Type B pancreatic cell (in vitro differentiated cells): ENCODE data around the gene NTN1. TPM values are rescaled to one million over a fixed set of nuclear protein-coding genes. Genes with fewer than 3 reads are reported as not detected.

Experiments used
- DNase-seq: peaks from one replicate; pipeline ENCODE4 v3.0.0; 2021; ENCODE audit warnings: mixed read lengths; ENCODE audit not compliant: unreplicated experiment; ENCODE audit errors: extremely low spot score
- H3K27ac Mint-ChIP-seq: 2 replicates; pipeline ENCODE4 v1.8.0; 2021; ENCODE audit warnings: mild to moderate bottlenecking, mixed read lengths
- H3K27me3 Mint-ChIP-seq: 2 replicates; pipeline ENCODE4 v1.8.0; 2021; ENCODE audit warnings: mixed read lengths
- H3K36me3 Mint-ChIP-seq: 2 replicates; pipeline ENCODE4 v1.8.0; 2021; ENCODE audit warnings: mixed read lengths
- H3K4me1 Mint-ChIP-seq: one replicate; pipeline ENCODE4 v1.8.0; 2021; ENCODE audit warnings: mixed read lengths; ENCODE audit not compliant: unreplicated experiment
- H3K4me3 Mint-ChIP-seq: 2 replicates; pipeline ENCODE4 v1.8.0; 2021; ENCODE audit warnings: mild to moderate bottlenecking, mixed read lengths
- H3K9me3 Mint-ChIP-seq: 2 replicates; pipeline ENCODE4 v1.8.0; 2021; ENCODE audit warnings: mixed read lengths
- total RNA-seq: library from RNA; stranded (reverse); gene quantifications from 2 replicates; pipeline ENCODE4 v1.2.1, GENCODE V29; 2021; ENCODE audit warnings: low replicate concordance
- TF ChIP-seq, protein P1 (sequence below): fragments of 200-600 bp; sonication (generic); conservative IDR thresholded peaks from 2 replicates; pipeline ENCODE4 v1.5.0; 2021; ENCODE audit warnings: antibody characterized with exemption, mild to moderate bottlenecking

The NTN1 gene
- total RNA-seq, 1 donor from 2014 or later: 10.7 TPM

DNA sequence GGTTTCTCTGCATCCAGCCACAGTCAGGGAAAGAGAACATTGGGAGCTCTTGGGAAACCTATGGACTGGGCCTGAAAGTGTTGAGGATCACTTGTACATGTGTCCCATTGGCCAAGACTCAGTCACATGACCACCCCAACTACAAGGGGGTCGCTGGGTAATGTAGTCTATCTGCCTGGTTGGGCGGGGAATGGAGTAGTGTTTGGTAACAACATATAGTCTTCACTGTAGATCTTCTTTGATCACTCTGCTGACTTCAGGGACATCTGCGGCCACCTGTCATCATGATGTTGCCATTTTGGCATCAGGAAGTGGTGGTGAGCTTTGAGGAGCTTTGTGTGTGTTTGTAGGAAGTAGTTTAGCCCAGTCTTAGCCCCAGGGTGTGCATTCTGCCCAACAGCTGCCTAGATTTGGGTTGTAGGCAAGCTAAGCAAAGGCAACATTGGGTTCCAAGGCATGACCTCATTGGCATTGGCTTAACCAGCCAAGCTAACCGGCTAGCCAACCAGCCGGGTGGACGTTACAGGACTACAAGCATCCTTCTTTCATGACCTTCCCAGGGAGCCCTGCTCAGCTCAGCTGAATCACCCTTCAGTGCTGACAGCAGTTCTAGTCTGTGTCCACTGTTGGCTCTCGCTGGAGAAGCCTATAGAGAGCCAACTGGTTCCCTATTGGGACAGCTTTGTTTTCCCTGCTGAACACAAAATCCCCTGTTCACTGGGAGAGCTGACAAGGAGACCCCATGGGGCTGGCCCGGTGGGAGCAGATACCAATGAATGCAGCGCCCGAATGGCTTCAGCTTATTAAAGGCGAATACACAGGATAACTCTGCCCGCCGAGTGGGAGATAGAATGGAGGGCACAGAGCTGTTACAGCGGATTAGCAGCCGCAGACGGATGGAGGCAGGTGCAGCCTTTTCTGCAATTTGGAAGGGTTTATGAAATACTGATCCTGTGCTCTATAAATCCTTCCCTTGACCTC, 178.6 kb downstream of the NTN1 start:
- Mint-ChIP-seq H3K27ac (no peak overlapping the region), H3K9me3 (no peaks in the 10 kb centered on the region)
- TF ChIP-seq, protein P1, sequence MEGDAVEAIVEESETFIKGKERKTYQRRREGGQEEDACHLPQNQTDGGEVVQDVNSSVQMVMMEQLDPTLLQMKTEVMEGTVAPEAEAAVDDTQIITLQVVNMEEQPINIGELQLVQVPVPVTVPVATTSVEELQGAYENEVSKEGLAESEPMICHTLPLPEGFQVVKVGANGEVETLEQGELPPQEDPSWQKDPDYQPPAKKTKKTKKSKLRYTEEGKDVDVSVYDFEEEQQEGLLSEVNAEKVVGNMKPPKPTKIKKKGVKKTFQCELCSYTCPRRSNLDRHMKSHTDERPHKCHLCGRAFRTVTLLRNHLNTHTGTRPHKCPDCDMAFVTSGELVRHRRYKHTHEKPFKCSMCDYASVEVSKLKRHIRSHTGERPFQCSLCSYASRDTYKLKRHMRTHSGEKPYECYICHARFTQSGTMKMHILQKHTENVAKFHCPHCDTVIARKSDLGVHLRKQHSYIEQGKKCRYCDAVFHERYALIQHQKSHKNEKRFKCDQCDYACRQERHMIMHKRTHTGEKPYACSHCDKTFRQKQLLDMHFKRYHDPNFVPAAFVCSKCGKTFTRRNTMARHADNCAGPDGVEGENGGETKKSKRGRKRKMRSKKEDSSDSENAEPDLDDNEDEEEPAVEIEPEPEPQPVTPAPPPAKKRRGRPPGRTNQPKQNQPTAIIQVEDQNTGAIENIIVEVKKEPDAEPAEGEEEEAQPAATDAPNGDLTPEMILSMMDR: no peak

DNA sequence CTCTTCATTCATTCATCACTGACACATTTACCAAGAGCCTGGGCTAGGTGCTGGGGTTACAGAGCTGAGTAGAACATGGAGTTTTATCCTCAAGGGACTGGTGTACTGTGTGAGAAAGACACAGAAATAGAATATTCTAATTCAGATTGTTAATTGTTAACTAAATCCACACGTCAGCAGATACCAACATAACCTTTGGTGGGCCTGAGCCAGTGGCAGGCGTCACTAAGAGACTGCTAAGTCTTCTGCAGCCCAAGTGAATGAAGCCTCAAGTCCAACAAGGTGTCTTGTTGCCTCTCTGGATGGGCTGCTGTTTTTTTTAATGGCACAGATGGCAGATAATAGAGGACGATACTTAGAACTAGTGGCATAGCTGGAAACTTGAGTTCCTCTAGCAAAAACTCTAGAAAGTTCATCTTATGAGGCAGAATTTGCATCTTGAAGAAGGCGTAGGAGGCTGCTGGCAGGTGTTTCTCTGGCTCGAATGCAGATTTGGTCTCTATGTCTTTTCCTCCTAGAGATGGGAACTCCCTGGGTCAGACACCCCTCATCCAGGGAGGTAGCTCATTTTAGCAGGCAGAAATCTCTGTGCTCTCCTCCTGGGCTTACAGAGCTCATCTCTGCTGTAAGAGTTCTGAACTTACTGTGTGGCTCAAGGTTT, 179.5 kb downstream of the NTN1 start:
- Mint-ChIP-seq H3K27ac (no peak overlapping the region), H3K27me3 (peaks cover 45% of the 10 kb centered on the region), H3K4me1 (peaks cover 26% of the 10 kb centered on the region), H3K9me3 (no peaks in the 10 kb centered on the region), H3K4me3 (no peak overlapping the region), H3K36me3 (peaks cover 5% of the 10 kb centered on the region)
- TF ChIP-seq, protein P1: no peak
- DNase-seq: no peak

More for the DNA sequence above, 178.6 kb downstream of the NTN1 start:
- Mint-ChIP-seq H3K36me3 (peaks cover 5% of the 10 kb centered on the region), H3K4me1 (peaks cover 24% of the 10 kb centered on the region), H3K27me3 (peaks cover 37% of the 10 kb centered on the region), H3K4me3 (no peak overlapping the region)
- DNase-seq: no peak

DNA sequence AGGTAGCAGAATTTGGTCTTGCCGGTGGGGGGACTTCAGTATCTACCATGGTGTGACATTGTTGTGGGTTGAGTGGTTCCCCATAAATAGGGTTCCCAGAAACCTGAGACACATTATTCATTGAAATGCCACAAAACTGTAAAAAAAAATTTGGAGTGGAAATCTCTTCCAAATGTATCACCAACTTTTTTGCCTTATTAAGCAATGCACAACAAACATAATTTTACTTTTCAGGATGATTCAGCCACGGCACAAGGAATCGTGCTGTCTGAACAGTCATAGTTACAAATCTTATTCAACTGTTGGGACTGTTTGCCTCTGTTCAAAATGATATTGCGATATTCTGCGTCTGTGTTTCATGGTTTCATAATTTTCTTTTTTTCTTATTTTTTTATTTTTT, 181.2 kb downstream of the NTN1 start:
- H3K36me3 Mint-ChIP-seq: no peaks in the 10 kb centered on the region
- H3K9me3 Mint-ChIP-seq: no peaks in the 10 kb centered on the region
- TF ChIP-seq, protein P1: no peak
- H3K4me1 Mint-ChIP-seq: peaks cover 27% of the 10 kb centered on the region
- H3K4me3 Mint-ChIP-seq: no peak overlapping the region
- no peak overlapping the region for H3K27ac Mint-ChIP-seq
- no peak for DNase-seq
- peaks cover 47% of the 10 kb centered on the region for H3K27me3 Mint-ChIP-seq

DNA sequence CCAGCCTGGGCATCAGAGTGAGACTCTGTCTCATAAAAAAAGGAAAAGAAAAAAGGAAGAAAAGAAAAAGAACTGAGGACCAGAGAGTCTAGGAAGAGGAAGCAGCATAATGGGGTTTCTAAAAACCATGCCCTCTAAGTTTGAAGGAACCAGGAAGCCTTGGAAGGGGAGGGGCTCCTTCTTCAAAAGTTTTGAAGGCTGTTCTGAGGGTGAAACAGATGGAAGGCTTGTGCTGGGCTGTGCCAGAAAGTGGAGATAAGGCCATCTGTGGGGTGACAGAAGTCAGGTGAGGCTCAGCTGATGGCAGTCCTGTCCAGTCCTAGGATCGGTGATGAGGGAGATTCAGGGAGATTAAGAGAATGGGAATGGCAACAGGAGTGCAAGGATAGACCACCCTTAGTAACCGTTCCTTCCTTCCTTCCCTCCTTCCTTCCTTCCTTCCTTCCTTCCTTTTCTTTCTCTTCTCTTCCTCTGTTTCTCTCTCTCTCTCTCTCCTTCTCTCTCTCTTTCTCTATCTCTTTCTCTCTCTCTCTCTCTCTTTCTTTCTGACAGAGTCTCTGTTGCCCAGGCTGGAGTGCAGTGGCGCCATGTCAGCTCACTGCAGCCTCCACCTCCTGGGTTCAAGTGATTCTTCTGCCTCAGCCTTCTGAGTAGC, 182.6 kb downstream of the NTN1 start:
- peaks cover 46% of the 10 kb centered on the region for H3K27me3 Mint-ChIP-seq
- no peak for DNase-seq
- H3K4me1 Mint-ChIP-seq: peaks cover 23% of the 10 kb centered on the region
- TF ChIP-seq, protein P1: no peak
- H3K4me3 Mint-ChIP-seq: no peak overlapping the region
- H3K36me3 Mint-ChIP-seq: no peaks in the 10 kb centered on the region
- no peak overlapping the region for H3K27ac Mint-ChIP-seq
- no peaks in the 10 kb centered on the region for H3K9me3 Mint-ChIP-seq

DNA sequence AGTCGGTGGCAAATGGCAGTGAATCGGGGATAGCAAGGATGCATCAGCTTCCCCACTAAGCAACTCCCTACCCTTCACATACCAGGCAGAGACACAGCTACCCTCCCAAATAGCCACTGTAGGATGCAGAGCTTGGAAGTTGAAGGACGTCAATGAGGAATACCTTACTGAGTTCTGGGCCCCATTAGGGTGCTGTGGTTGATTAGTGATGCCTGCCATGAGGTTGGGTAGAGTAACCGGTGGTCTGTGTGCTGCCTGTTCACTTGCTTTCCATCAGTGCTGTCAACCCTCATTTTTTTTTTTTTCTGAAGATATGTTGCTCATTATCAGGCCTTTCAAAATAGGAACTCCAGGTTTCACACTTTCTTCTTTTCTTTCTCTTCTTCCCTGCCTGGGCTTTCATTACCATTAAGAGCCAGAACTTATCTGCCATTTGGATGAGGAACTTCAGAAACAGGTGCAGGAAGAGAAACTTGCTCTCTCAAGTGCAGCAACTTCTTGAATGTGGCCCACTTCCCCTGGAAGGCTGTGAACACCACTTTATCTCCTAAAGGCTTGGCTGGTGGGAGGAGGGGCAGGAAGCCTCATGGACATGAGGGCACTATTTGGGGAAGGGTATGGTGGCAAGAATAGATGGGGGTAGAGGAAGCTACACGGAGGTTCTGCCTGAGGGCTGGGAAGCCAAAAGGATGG, 183.5 kb downstream of the NTN1 start:
- TF ChIP-seq, protein P1: no peak
- no peaks in the 10 kb centered on the region for H3K9me3 Mint-ChIP-seq
- H3K4me1 Mint-ChIP-seq: peaks cover 23% of the 10 kb centered on the region
- no peak overlapping the region for H3K27ac Mint-ChIP-seq
- no peak for DNase-seq
- H3K36me3 Mint-ChIP-seq: no peaks in the 10 kb centered on the region
- no peak overlapping the region for H3K4me3 Mint-ChIP-seq
- peaks cover 50% of the 10 kb centered on the region for H3K27me3 Mint-ChIP-seq
